HepG2 (cell line): ENCODE data around the gene FAM229A. TPM values are rescaled to one million over a fixed set of nuclear protein-coding genes. Genes with fewer than 3 reads are reported as not detected.

Source experiments
- ATAC-seq: fragments of 200-7000 bp; cut with Tn5 transposase; 3 replicates; pipeline ENCODE4 v1.9.1; 2020; ENCODE audit warnings: mild to moderate bottlenecking, moderate library complexity
- BruUV-seq: library from RNA; stranded (reverse); fragments of 400-500 nt; replicated peaks from 2 replicates; lab custom pipeline; 2021; lab: Mats Ljungman, UMichigan
- CTCF ChIA-PET: fragments of 300-600 bp; formaldehyde crosslinking; extraction: SDS; loops from one replicate; lab custom pipeline; 2021; ENCODE audit warnings: low total read pairs, inconsistent platforms, low intra/inter-chr PET ratio; lab: Yijun Ruan, JAX
- POLR2A ChIA-PET: fragments of 350-600 bp; sonication (Branson Sonifier 250); formaldehyde crosslinking; loops from one replicate; lab custom pipeline; 2020; ENCODE audit warnings: antibody characterized with exemption, inconsistent platforms; lab: Yijun Ruan, JAX
- DNase-seq: peaks from one replicate; pipeline ENCODE4 v3.0.0-alpha.2; 2015; ENCODE audit warnings: low spot score
- FAIRE-seq: peaks from 3 replicates; lab custom pipeline; 2011; peaks lifted over from hg19 to GRCh38; lab: Jason Lieb, UNC
- H2AFZ ChIP-seq: one replicate; pipeline ENCODE4 v1.6.1; 2011; ENCODE audit warnings: low read length, inconsistent platforms
- H3K27ac ChIP-seq: fragments of 300-600 bp; 3 replicates; pipeline ENCODE4 v1.8.0; 2011; ENCODE audit warnings: mixed run types, mild to moderate bottlenecking, mixed read lengths, low read length, inconsistent platforms; ENCODE audit not compliant: insufficient read depth; ENCODE audit errors: extremely low read length
- H3K27me3 ChIP-seq, 2 experiments: fragments of 200-600 bp in 1 of 2; 2 replicates in 1 of 2; 3 replicates in 1 of 2; pipeline versions ENCODE4 v1.6.0 to v1.8.0; 2011; ENCODE audit warnings: low read length in 2 of 2, mild to moderate bottlenecking in 2 of 2, moderate library complexity in 2 of 2, inconsistent platforms in 1 of 2; ENCODE audit not compliant: insufficient read depth in 2 of 2, control insufficient read depth in 1 of 2
- H3K36me3 ChIP-seq, 2 experiments: fragments of 200-600 bp in 1 of 2; replicated peaks in 1 of 2; 2 replicates in 1 of 2; 3 replicates in 1 of 2; pipeline versions ENCODE4 v1.5.1 to v1.8.0; 2011; ENCODE audit warnings: low read length in 2 of 2, inconsistent platforms in 1 of 2; ENCODE audit not compliant: insufficient read depth in 2 of 2, control insufficient read depth in 1 of 2
- H3K4me1 ChIP-seq: 2 replicates; pipeline ENCODE4 v1.5.1; 2012; ENCODE audit warnings: low read length, inconsistent platforms; ENCODE audit not compliant: insufficient read depth
- H3K4me2 ChIP-seq: 2 replicates; pipeline ENCODE4 v1.6.0; 2011; ENCODE audit warnings: low read depth, low read length, inconsistent platforms
- H3K4me3 ChIP-seq, 3 experiments: fragments of 200-600 bp in 1 of 3; sonication (generic), shearing (Covaris generic) in 1 of 3; replicated peaks in 1 of 3; 2 replicates each; pipeline ENCODE4 v1.5.1; 2011 to 2016; ENCODE audit warnings: low read length in 3 of 3, inconsistent platforms in 2 of 3, low read depth in 2 of 3, mild to moderate bottlenecking in 2 of 3, control low read depth in 1 of 3, mixed read lengths in 1 of 3; ENCODE audit not compliant: insufficient read depth in 1 of 3
- H3K79me2 ChIP-seq: one replicate; pipeline ENCODE4 v1.6.1; 2011; ENCODE audit warnings: low read length, inconsistent platforms; ENCODE audit not compliant: insufficient read depth
- H3K9ac ChIP-seq: 2 replicates; pipeline ENCODE4 v1.6.0; 2011; ENCODE audit warnings: mild to moderate bottlenecking, low read depth, low read length, inconsistent platforms; ENCODE audit not compliant: insufficient read depth
- H3K9me3 ChIP-seq: 2 replicates; pipeline ENCODE4 v1.5.1; 2012; ENCODE audit warnings: mild to moderate bottlenecking, low read length
- H4K20me1 ChIP-seq: 2 replicates; pipeline ENCODE4 v1.6.0; 2011; ENCODE audit warnings: inconsistent platforms, mild to moderate bottlenecking, low read length, moderate library complexity; ENCODE audit not compliant: insufficient read depth
- AGO2 ChIP-seq: fragments of 200-400 bp; formaldehyde crosslinking; optimal IDR thresholded peaks from 2 replicates; pipeline ENCODE3; 2017; ENCODE audit warnings: mild to moderate bottlenecking, low read depth, low read length, moderate library complexity
- AKAP8 ChIP-seq: sonication (generic); formaldehyde crosslinking; IDR thresholded peaks from 2 replicates; pipeline ENCODE4 v1.5.1; 2020; ENCODE audit warnings: mild to moderate bottlenecking, missing genetic modification reagents
- HMG20A ChIP-seq: IDR thresholded peaks from 2 replicates; pipeline ENCODE4 v1.6.1; 2016; ENCODE audit warnings: borderline replicate concordance
- KLF16 ChIP-seq, 2 experiments: sonication (generic) in 1 of 2; formaldehyde crosslinking in 1 of 2; IDR thresholded peaks; 2 replicates each; pipeline versions ENCODE4 v1.6.1 to v1.8.0; 2016 to 2023; ENCODE audit warnings: missing genetic modification reagents in 2 of 2, missing compliant biosample characterization in 1 of 2
- MBNL3 ChIP-seq: fragments of 250-450 bp; sonication (Bioruptor Pico); conservative IDR thresholded peaks from 2 replicates; pipeline ENCODE4 v1.8.0; 2022; ENCODE audit warnings: mild to moderate bottlenecking, inconsistent platforms
- MTERF4 ChIP-seq: sonication (generic); formaldehyde crosslinking; IDR thresholded peaks from 2 replicates; pipeline ENCODE4 v1.8.0; 2023; ENCODE audit warnings: mild to moderate bottlenecking, missing genetic modification reagents
- RBM22 ChIP-seq: fragments of 200-400 bp; formaldehyde crosslinking; optimal IDR thresholded peaks from 2 replicates; pipeline ENCODE3; 2017; ENCODE audit warnings: mild to moderate bottlenecking, low read length, moderate library complexity
- SIN3B ChIP-seq: fragments of 150-350 bp; IDR thresholded peaks from 2 replicates; pipeline ENCODE4 v1.6.1; 2014; ENCODE audit warnings: low read length
- THAP8 ChIP-seq: sonication (generic); formaldehyde crosslinking; IDR thresholded peaks from 2 replicates; pipeline ENCODE4 v1.5.1; 2020; ENCODE audit warnings: missing genetic modification reagents, mild to moderate bottlenecking, borderline replicate concordance
- ZBTB4 ChIP-seq: sonication (generic); formaldehyde crosslinking; IDR thresholded peaks from 2 replicates; pipeline ENCODE4 v1.4.0; 2020; ENCODE audit warnings: missing genetic modification reagents, mild to moderate bottlenecking, borderline replicate concordance
- ZNF660 ChIP-seq: sonication (generic); formaldehyde crosslinking; IDR thresholded peaks from 2 replicates; pipeline ENCODE4 v1.5.1; 2020; ENCODE audit warnings: mild to moderate bottlenecking, low read depth, missing genetic modification reagents, borderline replicate concordance
- ZNF790 ChIP-seq: sonication (generic); formaldehyde crosslinking; IDR thresholded peaks from 2 replicates; pipeline ENCODE4 v1.8.0; 2022; ENCODE audit warnings: missing genetic modification reagents, mild to moderate bottlenecking, borderline replicate concordance
- whole genome bisulfite sequencing: methylation state at CpG from one replicate; pipeline ENCODE4 v1.1.6; 2017; ENCODE audit warnings: low lambda C conversion rate; 5-methylcytosine and 5-hydroxymethylcytosine counted together
- in situ Hi-C: cut with HindIII; loops from 2 replicates; pipeline ENCODE4 v1.10.0; 2017; ENCODE audit warnings: low pct_unique_long_range_greater_than_20kb; ENCODE audit not compliant: extremely low pct_ligation_motif_present
- intact Hi-C: fragments of 100-400 bp; cut with micrococcal nuclease; formaldehyde crosslinking; loops from one replicate; pipeline ENCODE4 v1.10.0; 2022; ENCODE audit not compliant: unreplicated experiment
- polyA plus RNA-seq, 8 experiments: library from polyadenylated mRNA; depleted of rRNA in 3 of 8; stranded (reverse) in 7 of 8; unstranded in 1 of 8; fragments of >200 nt; fragmentation: Illumina TruSeq in 4 of 8; extraction: Trizol in 4 of 8; gene quantifications; 2 replicates each; pipeline versions ENCODE4 v1.2.1 to v1.2.3, GENCODE V29; 2011 to 2016; ENCODE audit warnings: low read depth in 4 of 8, missing spikeins in 1 of 8, mixed read lengths in 1 of 8; ENCODE audit not compliant: insufficient read depth in 1 of 8
- total RNA-seq, 5 experiments: library from RNA; depleted of rRNA; stranded (reverse); fragments of >200 nt; fragmentation: Illumina TruSeq; extraction: Trizol; gene quantifications; 2 replicates each; pipeline ENCODE4 v1.2.3, GENCODE V29; 2016; ENCODE audit warnings: low read depth in 1 of 5

The FAM229A gene
- total and polyA plus RNA-seq, 2 of the 13 experiments (the other 11 are each of a cell fraction or from before 2014, with no cell fraction given): 3.2 to 17.6 TPM

- Histone ChIP-seq H4K20me1 (no peaks in the 10 kb centered on the region), H3K9me3 (no peaks in the 10 kb centered on the region), H3K27ac (no peak overlapping the region), H3K36me3 (peaks cover 15 to 50% of the 10 kb centered on the region in 2 experiments), H3K27me3 (no peaks in the 10 kb centered on the region), H3K4me1 (peaks cover 7% of the 10 kb centered on the region), H3K4me3 (no peak overlapping the region), H2AFZ (no peak overlapping the region), H3K4me2 (no peak overlapping the region), H3K79me2 (no peaks in the 10 kb centered on the region)
- DNase-seq (no peak), FAIRE-seq (no peak), ATAC-seq (no peak; the same call in 2 of the 3 replicates)
- in situ Hi-C loops (no loop called here), intact Hi-C loops (no loop called here)
- ChIA-PET CTCF (no interaction called here), POLR2A (interaction anchor here (1.2 to 2.3 kb wide), 3 partner anchors 12 to 31 kb away, joined by 3 to 11 read pairs (median 4); partner anchors contain the start of gene BSDC1)
- BruUV-seq: no TSS peak
- 100% methylated on average over 1 of the region's 12 CpGs for WGBS
- no peak for TF ChIP-seq SIN3B
- TF ChIP-seq AGO2: peak; percentile 73
- TF ChIP-seq, all 625 proteins: peak for 1
- H3K9ac ChIP-seq: no peak overlapping the region
Observed at GRCh38 chr1:32363713-32364112, 1.4 kb upstream of the FAM229A start.

- CTCF ChIA-PET: no interaction called here
- no peak for TF ChIP-seq MBNL3 (CRISPR knock-in tag)
- no peak for TF ChIP-seq HMG20A (CRISPR knock-in tag)
- TF ChIP-seq THAP8 (CRISPR knock-in tag): no peak
- TF ChIP-seq KLF16 (CRISPR knock-in tag; IDR thresholded peaks at IDR 0.05): no peak
- no peak for TF ChIP-seq MTERF4 (CRISPR knock-in tag)
- TF ChIP-seq ZNF660 (CRISPR knock-in tag): no peak
- TF ChIP-seq RBM22: peak; percentile 69
- TF ChIP-seq AKAP8: no peak
- no peak for TF ChIP-seq ZBTB4 (CRISPR knock-in tag)
- no peak for TF ChIP-seq ZNF790 (CRISPR knock-in tag)
Observed at GRCh38 chr1:32361674-32362473, 411 bp downstream of the FAM229A start.

More at GRCh38 chr1:32361674-32362473, 411 bp downstream of the FAM229A start:
- H3K9me3 ChIP-seq: no peaks in the 10 kb centered on the region
- no peaks in the 10 kb centered on the region for H3K27me3 ChIP-seq
- intact Hi-C loops: no loop called here
- POLR2A ChIA-PET: interaction anchor here (2.3 kb wide), 1 partner anchor 10 kb away, joined by 11 read pairs; no protein-coding TSS in a partner anchor
- FAIRE-seq (no peak), DNase-seq (no peak), ATAC-seq (no peak)
- H3K9ac ChIP-seq: no peak overlapping the region
- peaks cover 4 to 33% of the 10 kb centered on the region in 2 experiments for H3K36me3 ChIP-seq
- whole genome bisulfite sequencing: 97% methylated on average over 60 of the region's 91 CpGs
- no TSS peak for BruUV-seq
- peaks cover 26% of the 10 kb centered on the region for H3K4me1 ChIP-seq
- H2AFZ ChIP-seq: no peak overlapping the region
- no peak overlapping the region for H3K4me3 ChIP-seq
- H3K79me2 ChIP-seq: no peaks in the 10 kb centered on the region
- in situ Hi-C loops: no loop called here
- no peak overlapping the region for H3K4me2 ChIP-seq
- H3K27ac ChIP-seq: no peak overlapping the region
- no peaks in the 10 kb centered on the region for H4K20me1 ChIP-seq
